Stimulated activated CD8-positive, alpha-beta memory T cell treated with anti-CD3 and anti-CD28 coated beads, Interleukin-7, amount 100 ng/mL, for 1 hour (primary cell): Measurements from ENCODE around the gene TTC1.

Source experiments
- DNase-seq, 2 donors: peaks; one replicate each; pipeline ENCODE4 v3.0.0-alpha.2; 2020; ENCODE audit warnings: low read depth in 2 of 2

Gene TTC1

GRCh38 chr5:160087199-160087598, 78.3 kb downstream of the TTC1 start:
- DNase-seq = no peak

- no peak for DNase-seq
Measured at GRCh38 chr5:160088805-160089204, 79.9 kb downstream of the TTC1 start.

- DNase-seq = no peak
Measured at GRCh38 chr5:160089531-160089930, 80.6 kb downstream of the TTC1 start.

DNA sequence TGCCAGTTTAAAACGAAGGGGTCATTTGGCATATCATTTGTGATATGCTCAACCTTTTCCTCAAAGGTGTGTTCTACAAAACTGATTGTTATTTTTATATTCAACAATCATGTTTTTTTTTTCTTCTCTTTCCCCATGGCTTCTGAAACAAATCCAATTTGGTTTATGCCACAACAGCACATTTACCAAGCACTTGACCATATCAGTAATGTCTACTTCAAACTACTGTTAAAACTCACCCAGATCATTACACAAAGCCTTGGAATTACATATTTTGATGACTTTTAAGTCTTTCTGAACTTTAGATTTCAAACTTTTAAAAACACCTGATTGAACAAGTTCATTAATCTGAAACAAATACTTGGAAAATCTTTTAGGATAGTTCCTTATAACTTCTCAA, 81.1 kb downstream of the TTC1 start:
- no peak for DNase-seq

DNA sequence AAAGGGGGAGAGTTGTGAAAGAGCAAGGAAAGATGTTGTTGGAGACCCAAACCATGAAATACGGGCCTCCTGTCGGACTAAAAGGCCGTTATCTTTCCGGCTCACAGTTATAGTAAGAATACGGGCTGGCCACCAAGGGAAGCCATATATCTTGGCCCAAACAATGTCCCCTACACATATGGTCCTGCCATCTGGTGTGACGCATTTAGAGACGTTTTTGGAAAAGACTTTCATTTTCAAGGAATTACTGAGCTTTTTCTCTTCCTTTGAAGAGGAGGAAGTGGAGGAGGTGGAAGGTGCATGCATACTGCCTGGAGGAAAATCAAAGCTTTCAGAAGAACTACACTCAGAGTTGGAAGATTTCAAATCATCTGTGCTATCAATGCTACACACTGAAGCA, 83.6 kb downstream of the TTC1 start:
- no peak for DNase-seq

DNA sequence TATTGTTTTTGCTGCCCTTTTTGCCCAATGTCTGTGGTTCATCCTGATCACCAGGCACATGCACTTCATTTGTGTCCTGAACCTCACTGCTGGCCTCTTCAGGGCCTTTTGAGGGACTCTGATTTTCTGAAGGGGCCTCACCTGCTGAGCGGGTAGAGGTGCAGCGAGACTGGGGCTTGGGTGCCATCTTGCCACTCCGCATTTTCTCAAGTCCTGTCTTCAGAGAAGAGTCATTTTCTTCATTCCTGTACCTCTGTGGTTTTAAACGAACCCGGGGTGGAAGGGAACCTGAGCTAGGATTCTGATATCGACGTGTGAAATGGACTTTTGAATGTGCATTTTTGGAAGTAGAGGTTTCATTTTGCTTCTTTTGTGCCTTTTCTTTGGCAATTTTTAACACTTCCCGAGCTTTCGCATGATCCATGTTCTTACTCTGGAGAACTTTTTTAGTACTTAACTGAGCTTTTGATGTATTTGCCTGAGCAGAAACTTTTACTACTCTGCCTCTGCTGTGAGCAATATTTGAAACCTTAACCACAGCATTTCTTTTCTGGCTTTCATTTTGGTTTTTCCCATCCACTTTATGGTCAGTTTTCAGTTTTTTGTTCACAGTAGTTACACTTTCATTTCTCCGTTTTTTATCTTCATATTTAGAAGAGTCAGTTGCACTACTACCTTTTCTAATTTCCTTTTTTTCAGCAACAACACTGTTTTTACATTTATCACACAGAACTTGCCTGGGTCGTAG, 84.2 kb downstream of the TTC1 start:
- no peak for DNase-seq

GRCh38 chr5:160096178-160096577, 87.2 kb downstream of the TTC1 start:
- DNase-seq = no peak

DNA sequence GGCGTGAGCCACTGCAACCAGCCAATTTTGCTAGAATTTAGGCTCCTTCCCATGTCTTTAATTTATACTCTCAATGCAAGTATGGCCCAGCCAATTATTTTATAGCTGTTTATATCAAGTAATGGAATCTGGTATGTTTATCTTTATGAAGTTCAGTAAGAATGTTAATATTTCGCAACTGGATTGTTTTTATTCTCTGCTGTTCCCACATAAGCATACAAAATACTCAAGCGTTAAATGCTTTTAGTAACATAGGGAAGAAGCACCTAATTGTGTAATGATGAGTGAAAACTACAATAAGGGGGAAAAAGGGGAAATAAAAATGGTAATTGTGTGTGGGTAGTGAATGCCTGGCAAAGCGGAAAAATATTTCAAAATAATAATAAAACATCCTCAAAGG, 89.1 kb downstream of the TTC1 start:
- no peak for DNase-seq

DNA sequence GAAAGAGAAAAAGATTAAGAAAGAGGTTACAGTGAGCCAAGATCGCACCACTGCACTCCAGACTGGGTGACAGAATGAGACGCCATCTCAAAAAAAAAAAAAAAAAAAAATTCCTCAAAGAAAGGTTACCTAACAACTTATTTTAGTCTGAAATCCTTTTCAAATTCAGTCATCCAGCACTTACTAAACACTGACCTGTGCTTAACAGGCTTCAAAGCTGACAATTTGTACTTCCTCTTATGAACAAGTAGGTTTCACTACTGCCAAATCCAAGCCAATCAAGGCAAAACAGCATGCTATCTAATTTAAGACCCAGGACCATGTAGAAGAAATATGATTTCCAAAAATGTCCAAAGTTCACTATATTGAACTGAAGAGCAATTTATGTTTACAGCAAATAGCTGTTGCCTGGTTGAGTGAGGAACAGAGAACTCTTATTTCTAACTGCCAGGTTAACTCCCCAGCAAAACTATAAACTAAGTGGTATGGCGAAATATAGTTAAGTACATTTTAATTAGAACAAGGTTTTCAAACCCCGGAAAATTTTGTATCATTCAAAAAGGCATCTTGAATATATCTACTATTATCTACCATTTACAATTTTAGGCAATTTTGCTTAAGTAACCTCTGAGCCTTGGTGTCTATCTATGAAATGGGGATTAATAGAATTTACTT, 96.9 kb downstream of the TTC1 start:
- no peak for DNase-seq

DNA sequence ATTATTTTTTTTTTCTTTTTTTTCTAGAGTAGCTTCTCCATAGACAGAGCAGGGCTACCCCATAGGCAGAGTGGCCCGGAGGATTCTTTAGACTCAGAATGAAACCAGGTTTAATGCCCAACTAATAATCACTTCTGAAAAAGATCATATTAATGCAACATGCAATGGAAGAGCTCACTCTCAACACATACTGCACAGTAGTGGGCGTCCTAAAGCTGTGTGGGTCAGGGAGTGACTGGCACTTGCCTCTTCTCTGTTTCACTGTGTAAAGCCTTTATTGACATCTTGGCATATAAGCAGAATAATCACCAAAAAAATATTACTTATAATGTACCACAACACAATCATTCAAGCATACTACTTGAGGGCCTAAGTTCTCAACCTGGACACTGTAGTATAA, 99.2 kb downstream of the TTC1 start:
- no peak for DNase-seq
